ENCODE data around the gene NAALADL2. TPM values are rescaled to one million over a fixed set of nuclear protein-coding genes. Genes with fewer than 3 reads are reported as not detected.
"Not testable (repeated sequence)": the region's sequence is repeated elsewhere in the genome, so short reads cannot be mapped to it uniquely, and the experiment has no call there.

NAALADL2 gene
- total RNA-seq, 4 donors from 2014 or later = 0.26 to 218 (median 17.4) TPM

- H3K9me3 ChIP-seq = no peaks in the 10 kb centered on the region
- TF ChIP-seq CTCF (IDR thresholded peaks at IDR 0.05) (no peak), POLR2A (IDR thresholded peaks at IDR 0.05) (no peak)
- peak overlapping the region in 1 of 2 donors; percentile 28 for H3K27ac ChIP-seq
Observed at GRCh38 chr3:175526609-175527280, 667.6 kb downstream of the NAALADL2 start.

GRCh38 chr3:175528693-175529092 lies 669.6 kb downstream of the NAALADL2 start:
- H3K36me3 ChIP-seq; H3K4me3 ChIP-seq; H3K27me3 ChIP-seq; H3K9me3 ChIP-seq; H3K27ac ChIP-seq; intact Hi-C loops (cut with DNase I; ENCODE audit: low total_unique reads); DNase-seq; H3K4me1 ChIP-seq: not testable (repeated sequence)

More at GRCh38 chr3:175526609-175527280, 667.6 kb downstream of the NAALADL2 start:
- intact Hi-C loops (cut with DNase I; ENCODE audit: low total_unique reads) = no loop called here
- Histone ChIP-seq H3K36me3 (no peaks in the 10 kb centered on the region), H3K27me3 (no peaks in the 10 kb centered on the region), H3K4me1 (no peaks in the 10 kb centered on the region), H3K4me3 (peak overlapping the region; percentile 10 to 19)
- no peak for DNase-seq

GRCh38 chr3:175535351-175535750 lies 676.2 kb downstream of the NAALADL2 start:
- Histone ChIP-seq H3K9me3 (no peaks in the 10 kb centered on the region), H3K27me3 (no peaks in the 10 kb centered on the region), H3K4me1 (no peaks in the 10 kb centered on the region), H3K4me3 (no peak overlapping the region), H3K27ac (no peak overlapping the region), H3K36me3 (no peaks in the 10 kb centered on the region)
- TF ChIP-seq POLR2A (IDR thresholded peaks at IDR 0.05) (no peak), CTCF (IDR thresholded peaks at IDR 0.05) (no peak)
- DNase-seq = no peak
- intact Hi-C loops (cut with DNase I; ENCODE audit: low total_unique reads) = no loop called here

GRCh38 chr3:175546115-175546514 lies 687.0 kb downstream of the NAALADL2 start:
- intact Hi-C loops (cut with DNase I; ENCODE audit: low total_unique reads) = no loop called here
- H3K27ac ChIP-seq = no peak overlapping the region
- no peak for DNase-seq
- no peaks in the 10 kb centered on the region for H3K4me1 ChIP-seq
- no peaks in the 10 kb centered on the region for H3K27me3 ChIP-seq
- no peak for TF ChIP-seq POLR2A (IDR thresholded peaks at IDR 0.05)
- TF ChIP-seq CTCF (IDR thresholded peaks at IDR 0.05) = no peak
- H3K9me3 ChIP-seq = no peaks in the 10 kb centered on the region
- no peaks in the 10 kb centered on the region for H3K36me3 ChIP-seq
- no peak overlapping the region for H3K4me3 ChIP-seq

GRCh38 chr3:175552929-175553328 lies 693.8 kb downstream of the NAALADL2 start:
- intact Hi-C loops (cut with DNase I; ENCODE audit: low total_unique reads) = no loop called here
- no peaks in the 10 kb centered on the region for H3K9me3 ChIP-seq
- no peak overlapping the region for H3K27ac ChIP-seq
- no peaks in the 10 kb centered on the region for H3K27me3 ChIP-seq
- H3K4me1 ChIP-seq = no peaks in the 10 kb centered on the region
- no peaks in the 10 kb centered on the region for H3K36me3 ChIP-seq
- TF ChIP-seq CTCF (IDR thresholded peaks at IDR 0.05) (no peak), POLR2A (IDR thresholded peaks at IDR 0.05) (no peak)
- no peak overlapping the region for H3K4me3 ChIP-seq
- DNase-seq = no peak

Data from uterus (tissue), 4 donors.